GM21515 (cell line): ENCODE results near the gene TYK2.
A peak's percentile ranks its signal among the peaks of the same experiment; 100 is the strongest.
"Not testable (repeated sequence)": the region's sequence is repeated elsewhere in the genome, so short reads cannot be mapped to it uniquely, and the experiment has no call there.

Experiments
- ATAC-seq: cut with Tn5 transposase; IDR thresholded peaks from one replicate; pipeline ENCODE4 v1.9.1; 2021; ENCODE audit not compliant: unreplicated experiment

The TYK2 gene

DNA sequence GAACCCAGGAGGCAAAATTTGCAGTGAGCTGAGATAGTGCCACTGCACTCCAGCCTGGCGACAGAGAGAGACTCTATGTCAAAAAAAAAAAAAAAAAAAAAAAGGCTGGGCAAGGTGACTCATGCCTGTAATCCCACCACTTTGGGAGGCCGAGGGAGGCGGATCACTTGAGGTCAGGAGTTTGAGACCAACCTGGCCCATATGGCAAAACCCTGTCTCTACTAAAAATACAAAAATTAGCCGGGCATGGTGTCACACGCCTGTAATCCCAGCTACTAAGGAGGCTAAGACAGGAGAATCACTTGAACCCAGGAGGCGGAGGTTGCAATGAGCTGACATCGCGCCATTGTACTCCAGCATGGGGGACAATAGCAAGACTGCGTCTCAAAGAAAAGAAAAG, 43.6 kb downstream of the TYK2 start:
- ATAC-seq = not testable (repeated sequence)

DNA sequence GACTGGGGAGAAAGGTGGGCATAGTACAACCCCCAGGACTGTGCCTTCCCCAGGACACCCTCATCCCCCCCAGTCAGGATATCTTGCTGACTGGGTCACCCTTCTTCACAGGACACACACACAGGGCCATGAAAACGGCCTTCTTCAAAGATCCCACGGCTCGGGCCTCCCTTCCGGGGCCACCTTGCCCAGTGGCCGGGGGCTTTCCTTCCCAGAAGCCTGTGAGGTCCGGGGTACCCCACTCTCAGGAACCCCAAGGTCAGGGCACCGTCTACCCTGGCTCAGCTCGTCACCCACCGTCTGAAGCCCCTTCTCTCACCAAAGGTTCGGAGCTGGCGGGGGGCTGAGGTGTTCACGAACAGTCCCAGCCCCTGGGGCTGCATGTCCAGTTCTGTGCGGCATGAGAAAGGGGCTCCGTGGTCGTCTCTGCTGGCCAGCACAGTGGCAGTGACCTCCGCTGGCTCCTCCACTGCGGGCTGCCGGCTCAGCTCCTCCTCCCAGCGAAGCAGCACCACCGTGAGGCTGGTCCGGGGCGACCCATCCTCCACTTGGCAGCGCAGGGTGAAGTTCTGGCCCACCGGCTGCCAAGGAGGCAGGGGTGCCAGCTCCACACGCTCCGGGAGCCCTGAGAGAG, 44.9 kb downstream of the TYK2 start:
- ATAC-seq = no peak

DNA sequence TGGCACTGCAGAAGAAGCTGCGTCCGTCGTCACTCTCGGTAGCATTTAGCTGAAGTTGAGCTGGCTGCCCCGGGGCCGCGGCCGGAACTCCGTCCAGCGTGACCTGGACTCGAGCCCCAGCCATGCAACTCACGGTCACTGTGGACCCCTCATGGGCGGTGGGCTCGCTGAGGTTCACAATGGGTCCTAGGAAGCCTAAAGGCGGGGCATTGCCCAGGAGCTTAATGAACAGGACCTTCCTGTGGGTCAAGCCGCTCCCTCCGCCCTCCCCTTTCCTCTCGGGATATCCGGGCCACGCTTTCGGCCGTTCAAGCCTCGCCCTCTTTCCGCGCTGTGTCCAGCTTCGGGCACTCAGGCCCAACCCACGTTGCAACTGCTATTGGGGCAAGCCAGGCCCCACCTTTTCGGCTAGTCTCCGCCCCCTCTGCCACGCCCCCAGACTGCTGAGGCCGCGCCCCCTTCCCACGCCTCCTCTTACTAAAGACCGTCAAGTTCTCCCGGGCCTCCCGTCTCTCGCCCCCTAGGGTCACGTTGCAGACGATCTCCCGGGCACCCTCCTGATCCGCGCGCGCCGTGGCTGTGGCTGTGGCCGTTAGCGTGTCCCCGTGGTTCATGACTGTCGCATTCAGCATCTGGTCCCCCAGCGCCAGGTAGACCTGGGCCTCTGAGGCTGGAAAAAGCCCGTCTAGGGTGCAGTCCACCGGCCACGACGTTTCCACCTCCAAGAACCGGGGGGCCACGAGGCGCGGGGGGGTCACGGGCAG, 45.6 kb downstream of the TYK2 start:
- ATAC-seq = no peak

DNA sequence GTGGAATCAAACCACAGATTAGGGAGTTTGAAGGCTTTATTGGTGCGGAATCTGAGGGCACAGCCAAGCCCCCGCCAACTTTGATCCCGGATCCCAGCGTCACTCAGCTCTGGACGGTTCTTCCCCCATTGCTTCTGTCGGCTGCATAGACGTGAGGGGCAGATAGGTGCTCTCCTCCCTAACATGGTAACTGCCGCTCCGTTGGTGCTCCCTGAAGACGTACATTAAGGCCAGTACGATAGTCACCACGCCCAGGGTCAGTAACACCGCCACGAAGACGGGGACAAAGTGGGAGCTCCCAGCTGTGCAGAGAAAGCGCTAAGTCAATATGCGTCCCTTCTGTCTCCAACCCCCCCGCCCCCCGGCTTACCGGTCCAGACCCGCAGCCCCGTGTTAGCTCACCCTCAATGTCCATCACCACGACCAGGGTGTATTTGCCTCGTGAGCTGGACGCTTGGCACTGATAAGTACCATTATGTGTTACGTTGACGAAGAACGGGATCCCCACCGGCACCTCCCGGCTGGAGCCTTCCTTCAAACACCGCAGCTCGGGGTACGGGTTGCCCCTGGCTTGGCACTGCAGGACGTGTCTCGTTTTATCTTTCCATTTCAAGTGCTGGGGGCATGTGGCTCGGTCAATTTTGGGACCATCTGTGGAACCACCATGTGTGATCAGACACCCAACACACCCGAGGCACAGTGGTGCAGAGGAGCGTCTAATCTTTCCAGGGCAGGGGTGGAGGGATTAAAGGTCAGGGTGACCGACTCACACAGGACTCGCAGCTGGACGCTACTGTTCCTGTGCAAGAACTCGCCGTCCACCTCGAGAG, 46.4 kb downstream of the TYK2 start:
- no peak for ATAC-seq

DNA sequence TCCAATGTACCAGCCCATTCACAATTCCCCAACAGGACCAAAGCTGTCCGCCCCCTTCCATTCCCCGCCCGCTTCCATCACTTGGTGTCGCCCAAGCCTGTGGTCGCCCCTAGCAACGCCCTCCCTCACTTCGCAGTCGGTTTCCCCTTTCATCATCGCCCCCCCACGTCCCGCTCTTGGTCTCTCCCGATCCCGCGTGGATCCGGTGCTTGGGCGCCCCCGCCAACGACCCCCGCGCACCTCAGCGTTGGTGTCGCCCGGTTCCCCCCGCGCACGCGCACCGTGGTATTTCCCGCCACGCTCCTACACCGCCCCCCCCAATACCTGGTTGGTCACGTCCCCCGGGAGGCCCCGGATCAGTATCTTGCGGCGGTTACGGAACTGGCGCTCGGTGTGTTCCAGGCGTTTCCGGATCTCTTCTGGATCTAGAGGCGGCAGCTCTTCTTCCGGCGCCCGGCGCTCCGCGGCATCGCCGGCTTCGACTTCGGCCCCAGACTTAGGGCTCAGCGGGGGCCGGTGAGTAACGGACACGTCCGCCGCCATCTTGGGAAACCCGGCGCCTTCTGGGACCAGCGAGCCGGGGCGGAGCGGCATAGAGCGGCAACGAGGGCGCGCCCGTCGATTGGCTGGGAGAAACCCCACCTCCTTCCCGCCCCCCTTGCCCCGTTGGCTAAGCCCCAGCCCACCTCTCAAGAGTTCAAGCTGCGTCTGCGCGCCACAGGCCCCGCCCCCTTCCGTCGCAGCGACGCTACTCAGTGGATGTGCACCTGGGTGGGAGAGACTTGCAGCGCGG, 47.2 kb downstream of the TYK2 start, which contains the start of gene RAVER1:
RAVER1 (minus strand) TSS at position 565 of the 793 bp plus-strand sequence; CDS start at position 543, 22 bp downstream.
- peak; percentile 79 for ATAC-seq

DNA sequence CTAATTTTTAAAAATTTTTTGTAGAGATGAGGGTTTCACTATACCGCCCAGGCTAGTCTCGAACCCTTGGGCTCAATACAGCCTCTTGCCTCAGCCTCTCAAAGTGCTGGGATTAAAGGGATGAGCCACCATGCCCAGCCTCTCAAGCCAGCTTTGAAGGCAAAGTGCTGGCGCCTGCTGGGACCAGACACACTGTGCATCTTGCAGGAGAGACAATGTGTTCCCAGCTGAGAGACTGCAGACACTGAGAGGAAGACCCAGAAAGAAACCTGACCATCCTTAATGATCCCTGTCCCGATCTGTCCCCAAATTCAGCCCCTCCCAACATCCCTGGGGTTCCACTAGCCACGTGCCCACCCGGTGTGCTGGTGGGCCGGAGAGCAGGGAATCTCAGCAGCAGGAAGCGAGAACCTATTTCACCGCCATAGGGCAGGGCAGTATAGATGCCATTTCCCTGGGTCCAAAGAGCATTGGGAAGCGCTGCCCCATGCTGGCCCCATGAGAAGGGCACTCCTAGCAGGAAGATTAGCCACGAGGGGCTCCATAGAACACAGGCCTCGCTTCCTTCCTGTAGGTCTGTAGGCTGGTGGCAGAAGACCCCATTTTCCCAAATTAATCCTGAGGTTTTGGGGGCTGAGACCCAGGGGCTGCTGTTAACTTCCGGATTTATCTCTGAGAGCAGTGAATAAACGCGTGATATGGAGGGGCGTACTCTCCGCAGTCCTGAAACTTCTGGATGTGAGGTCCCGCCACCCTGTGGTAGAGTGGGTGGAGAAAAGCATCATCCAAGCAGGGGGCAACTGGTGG, 48.0 kb downstream of the TYK2 start:
- no peak for ATAC-seq

DNA sequence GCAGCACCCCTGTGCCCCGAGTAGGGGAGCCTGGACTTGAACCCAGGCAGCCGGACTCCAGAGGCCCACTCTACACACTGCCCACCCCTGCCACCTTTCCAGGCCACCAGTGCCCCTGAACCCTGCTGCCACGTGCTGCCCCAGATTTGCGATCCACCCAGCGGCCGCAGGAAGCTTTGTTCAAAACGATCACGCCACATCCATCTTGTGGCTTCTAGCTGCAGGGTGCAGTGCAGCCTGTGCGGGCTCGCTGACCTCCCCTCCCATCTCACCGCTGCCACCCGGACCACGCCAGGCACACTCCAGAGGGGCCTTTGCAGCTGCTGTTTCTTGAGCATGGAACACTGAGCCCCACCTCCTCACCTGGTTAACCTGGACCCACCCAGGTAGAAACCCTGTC, 50.8 kb downstream of the TYK2 start:
- ATAC-seq = no peak

DNA sequence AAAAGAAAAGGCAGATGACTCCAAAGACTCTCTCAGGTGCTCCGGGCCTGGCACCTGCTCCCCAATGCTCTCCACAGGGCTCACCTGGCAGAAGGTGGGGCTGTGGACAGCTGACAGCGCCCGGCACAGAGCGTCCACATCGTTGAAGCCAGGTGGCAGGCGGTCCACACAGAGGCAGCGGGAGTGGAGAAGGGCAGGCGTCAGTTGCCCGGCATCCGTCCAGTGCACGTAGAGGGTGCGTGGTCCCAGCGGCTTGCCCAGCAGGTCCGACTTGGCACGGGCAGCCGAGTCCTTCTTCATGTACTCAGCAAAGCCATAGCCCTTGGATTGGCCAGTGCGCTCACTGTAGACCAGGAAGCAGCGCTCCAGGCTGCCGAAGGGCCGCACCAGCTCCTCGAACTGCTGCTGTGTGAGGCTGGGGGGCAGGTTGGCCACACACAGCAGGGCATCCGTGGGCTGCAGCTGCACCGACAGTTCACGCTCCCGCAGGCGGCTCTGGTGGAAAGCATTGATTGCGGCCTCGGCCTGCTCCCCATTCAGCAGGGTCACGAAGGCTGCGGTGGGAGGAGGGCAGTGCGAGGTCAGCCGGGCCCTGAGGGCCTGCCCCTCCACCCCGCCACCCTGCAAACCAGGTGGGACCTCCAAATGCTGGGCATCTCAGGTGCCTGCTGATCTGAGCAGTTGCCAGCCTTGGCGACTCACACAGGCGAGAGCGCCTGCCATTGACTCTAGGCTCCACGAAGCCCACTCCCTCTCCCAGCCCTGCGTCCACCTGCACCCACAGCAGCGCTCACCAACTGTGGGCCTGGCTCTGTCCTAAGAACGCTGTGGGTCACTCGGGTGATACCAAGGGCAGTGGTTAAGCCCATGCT, 51.6 kb downstream of the TYK2 start:
- ATAC-seq = no peak

DNA sequence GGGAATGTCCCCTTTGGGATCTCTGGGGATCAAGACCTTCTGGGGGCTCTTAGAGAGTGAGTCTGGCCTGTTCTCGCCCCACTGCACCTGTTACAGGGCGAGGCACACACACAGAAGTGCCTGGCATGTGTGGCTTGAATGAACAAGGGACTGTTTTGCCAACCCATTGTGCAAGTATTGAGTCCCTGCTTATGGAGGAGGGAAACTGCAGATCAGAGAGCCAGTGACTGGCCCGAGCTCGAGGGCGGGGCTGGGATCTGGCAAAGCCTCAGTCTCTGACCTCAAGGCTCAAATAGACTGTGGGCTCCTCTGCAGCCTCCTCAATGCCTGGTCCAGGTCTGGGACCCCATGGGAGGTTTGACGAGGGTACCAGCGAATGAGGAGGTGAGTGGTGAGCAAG, 52.6 kb downstream of the TYK2 start:
- no peak for ATAC-seq

DNA sequence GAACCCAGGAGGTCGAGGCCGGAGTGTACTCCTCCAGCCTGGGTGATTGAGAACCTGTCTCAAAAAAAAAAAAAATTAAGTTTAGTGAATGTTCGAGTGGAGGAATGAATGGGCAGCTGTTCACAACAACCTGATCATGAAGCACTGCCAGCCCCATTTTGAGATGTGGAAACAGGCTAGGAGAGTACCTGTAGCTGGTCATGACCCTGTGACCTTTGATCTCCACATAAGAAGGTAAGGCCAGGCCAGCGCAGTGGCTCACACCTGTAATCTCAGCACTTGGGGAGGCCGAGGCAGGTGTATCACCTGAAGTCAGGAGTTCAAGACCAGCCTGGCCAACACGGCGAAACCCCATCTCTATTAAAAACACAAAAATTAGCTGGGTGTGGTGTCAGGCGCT, 54.6 kb downstream of the TYK2 start:
- ATAC-seq = no peak

DNA sequence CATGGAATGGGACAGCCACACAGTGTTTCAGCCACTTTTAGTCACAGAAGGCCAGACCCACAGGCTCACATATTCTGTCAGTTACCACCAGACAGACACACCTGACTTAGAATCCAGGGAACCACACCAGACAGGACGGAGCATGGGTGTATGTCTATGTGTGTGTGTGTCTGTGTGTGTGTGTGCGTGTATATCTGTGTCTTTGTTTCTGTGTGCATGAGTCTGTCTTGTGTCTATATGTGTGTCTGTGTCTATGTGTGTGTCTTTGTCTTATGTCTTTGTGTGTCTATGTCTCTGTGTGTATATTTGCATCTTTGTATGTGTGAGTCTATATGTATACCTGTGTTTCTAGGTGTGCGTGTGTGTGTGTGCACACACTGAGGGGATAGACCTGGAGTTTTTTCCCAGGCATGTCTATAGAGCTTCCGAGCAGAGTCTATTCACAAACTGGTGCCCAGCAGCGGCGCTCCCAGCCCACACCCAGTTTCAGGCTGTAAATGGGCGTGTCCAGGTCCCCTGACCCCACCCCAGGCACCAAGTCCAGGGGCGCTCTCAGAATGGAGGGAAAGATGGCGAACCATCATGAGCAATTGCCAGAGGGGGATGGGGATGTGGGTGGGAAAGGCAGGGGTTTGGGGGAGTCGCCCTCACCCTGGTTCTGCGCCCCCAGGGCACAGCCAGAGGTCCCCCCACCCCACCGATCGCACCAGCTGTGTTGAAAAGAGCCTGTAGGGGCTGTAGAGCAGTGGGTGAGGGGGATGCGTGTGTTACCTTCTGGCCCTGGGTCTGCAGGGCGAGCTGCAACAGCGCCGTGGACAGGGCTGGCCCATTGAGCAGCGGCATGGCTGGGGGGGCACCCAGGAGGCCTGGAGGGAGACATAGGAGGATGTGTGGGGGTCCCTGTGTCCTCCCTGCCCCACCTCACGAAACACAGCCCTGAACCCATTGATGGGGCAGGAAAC, 58.2 kb downstream of the TYK2 start:
- no peak for ATAC-seq

DNA sequence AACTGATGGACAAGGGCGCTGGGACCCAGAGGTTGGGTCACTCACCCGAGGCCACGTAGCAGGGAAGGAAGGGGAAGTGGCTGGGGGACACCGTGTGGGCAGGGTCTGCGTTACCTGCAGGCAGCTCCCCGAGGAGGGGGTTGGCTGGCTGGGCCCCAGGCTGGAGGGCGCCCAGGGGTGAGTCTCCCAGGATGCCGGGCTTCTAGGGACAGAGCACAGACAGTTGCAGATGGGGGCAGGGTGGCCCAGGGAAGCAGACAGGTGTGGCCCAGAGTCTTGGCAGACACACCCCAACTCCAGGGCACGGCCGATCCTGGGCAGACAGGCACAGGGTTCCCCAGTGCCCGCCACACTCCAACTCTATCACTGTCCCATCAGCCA, 59.0 kb downstream of the TYK2 start:
- ATAC-seq = no peak

DNA sequence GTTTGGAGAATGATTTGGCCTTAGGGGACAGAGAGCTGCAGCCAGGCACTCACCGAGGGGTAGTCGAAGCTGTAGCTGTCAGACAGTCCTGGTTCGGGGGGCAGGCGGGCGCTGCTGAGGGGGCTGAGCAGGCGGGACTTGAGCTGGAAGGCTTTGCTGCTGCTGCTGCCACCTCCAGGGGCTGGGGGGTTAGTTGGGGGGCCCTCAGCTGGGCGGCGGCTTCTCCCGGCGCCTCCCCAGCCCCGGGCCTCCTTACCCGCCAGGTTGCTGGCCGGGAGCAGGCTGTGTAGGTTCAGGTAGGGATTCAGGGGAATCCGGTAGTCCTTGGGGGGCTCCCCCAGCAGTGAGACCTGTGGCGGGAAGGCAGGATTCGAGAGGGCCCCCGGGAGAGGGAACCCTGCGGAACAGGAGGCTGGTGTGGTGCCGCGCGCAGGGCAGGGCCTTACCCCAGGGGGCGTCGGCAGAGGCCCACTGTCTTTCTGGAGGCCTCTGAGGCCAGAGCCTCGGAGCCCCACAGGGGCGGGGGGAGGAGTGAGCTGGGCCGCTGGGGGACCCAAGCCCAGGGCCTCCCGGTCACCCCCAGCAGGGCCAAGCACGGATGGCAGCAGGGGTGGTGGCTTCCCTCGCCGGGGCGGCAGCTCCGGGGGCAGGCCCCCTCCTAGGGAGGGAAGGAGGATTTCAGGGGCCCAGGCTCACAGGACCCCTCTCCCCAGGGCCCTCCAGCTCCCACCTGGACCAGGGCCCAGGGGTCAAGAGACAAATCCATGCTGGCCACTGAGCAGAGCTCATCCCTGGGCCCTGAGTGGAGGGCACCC, 59.6 kb downstream of the TYK2 start:
- ATAC-seq = no peak

DNA sequence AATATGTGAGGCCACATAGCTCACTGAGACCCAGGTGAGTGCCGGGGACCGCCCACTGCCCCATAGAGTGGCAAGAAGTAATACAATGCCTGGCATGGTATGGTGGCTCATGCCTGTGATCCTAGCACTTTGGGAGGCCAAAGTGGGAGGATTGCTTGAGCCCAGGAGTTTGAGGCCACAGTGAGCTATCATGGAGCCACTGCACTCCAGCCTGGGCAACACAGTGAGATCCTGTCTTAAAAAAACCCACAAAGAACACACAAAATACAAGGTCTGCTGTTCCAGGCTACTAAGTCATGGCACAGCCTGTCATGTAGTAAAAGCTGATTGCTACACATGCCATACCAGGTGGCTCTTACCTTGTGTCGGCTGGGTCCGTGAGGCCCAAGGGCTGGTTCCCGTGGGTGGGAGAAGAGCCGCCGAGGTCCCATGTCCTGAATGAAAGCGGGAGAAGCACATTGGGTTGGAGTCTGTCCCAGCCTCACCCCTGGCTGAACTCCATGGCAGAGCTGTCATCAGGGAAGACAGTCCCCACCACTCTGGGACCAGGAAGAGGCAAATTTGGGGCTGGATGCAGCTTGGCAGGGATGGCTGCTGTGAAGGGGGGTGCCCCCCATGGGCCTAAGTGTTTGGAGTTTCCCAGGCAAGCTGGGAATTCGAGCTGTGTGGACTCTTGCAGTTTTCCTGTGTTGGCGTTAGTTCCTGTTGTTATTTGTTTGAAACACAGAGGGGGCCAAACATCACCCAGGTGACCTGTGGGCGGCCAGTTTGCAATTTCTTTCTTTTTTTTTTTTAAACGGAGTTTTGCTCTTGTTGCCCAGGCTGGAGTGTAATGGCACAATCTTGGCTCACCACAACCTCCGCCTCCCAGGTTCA, 61.3 kb downstream of the TYK2 start:
- no peak for ATAC-seq

DNA sequence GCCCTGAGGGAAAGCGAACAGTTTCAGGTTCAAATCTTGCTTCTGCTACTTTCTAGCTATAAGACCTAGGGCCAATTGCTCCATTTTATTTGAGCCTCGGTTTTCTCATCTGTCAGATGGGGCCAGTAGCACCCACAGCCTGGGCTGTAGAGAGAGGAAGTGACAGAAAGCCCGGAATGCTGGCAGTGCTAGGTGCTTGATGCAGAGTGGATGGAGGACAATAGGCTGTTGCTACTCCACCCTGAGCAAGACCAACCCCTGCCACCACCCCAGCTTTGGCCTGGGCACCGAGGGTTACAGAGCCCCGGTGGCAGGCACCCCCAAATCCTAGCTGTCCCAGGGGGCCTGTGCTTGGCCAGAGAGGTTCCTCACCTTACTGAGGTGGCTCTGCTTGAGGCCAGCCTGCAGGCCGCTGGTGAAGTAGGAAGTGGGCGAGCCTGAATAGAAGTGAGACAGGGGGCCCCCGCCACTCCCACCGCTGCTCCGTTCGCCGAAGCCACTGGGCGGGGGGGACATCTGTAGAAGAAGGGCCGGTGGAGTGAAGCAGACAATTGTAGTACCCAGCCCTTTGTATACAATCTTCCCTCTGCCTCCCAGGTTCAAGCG, 62.4 kb downstream of the TYK2 start:
- no peak for ATAC-seq
